GM18873 (cell line): Measurements from ENCODE around the gene DGCR2.
"Not testable (repeated sequence)": the region's sequence is repeated elsewhere in the genome, so short reads cannot be mapped to it uniquely, and the experiment has no call there.

Experiments
- ATAC-seq: cut with Tn5 transposase; IDR thresholded peaks from one replicate; pipeline ENCODE4 v1.9.1; 2021; ENCODE audit warnings: mild to moderate bottlenecking, moderate library complexity, moderate number of reproducible peaks; ENCODE audit not compliant: unreplicated experiment, low FRiP score

The DGCR2 gene

GRCh38 chr22:18992543-18993198 is 129.5 kb downstream of the DGCR2 start:
- ATAC-seq: no peak

DNA sequence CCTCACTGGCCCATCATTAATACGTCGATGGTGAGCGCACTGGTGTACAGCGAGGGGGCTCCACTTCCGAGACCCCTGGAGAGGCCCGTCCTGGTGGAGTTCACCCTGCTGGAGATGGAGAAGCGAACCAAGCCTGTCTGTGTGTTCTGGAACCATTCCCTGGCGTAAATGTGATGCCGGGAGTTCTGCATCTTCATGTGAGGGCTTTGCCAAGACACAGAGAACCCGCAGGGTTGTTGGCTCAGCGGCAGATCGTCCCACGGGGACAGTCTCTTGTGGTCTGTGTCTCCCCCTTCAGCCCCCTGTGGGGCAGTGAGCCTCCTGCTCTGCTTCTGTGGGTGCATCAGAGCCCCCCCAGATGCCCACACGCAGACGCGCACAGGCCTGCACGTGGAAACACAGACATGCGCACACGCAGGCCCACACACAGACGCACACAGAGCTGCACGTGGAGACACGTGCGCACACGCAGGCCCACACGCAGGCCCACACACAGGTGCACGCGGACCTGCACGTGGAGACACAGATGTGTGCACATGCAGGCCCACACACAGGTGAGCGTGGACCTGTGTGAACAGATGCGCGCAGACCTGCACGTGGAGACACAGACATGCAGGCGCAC is 130.3 kb downstream of the DGCR2 start:
- ATAC-seq: no peak

- no peak for ATAC-seq
These were observed 131.1 kb downstream of the DGCR2 start for GRCh38 chr22:18991138-18991432.

DNA sequence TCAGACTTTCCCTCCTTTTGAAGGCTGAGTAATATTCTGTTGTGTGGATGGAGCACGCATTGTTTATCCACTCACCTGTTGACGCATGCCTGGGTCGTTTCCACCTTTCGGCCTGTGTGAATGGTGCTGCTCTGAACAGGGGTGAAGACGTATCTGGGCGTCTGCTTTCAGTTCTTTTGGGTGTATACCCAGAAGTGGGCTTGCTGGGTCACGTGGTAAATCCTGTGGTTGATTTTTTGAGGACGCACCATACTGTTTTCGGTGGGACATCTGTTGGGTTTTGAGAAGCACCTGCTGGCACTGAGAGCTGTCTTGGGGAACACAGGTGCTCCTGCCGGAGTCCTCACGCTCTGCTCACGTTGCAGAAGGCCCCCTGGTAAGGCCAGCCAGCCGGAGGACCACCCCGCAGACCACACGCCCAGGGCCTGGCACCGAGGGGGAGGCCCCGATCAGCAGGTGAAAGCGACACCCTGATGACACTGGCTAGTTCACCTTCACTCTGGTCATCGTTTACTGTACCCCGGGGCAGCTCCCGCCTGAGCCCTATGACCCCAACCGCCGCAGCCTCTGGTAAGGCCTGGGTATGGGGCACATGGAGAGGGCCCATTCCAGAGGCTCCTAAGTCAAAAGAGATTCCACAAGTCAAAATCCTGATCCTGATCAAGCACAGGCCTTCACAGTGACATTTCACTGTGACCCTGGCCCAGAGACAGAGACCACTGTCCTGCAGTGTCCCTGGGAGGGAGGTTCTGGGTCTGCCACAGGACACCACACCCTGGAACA is 131.7 kb downstream of the DGCR2 start:
- no peak for ATAC-seq

DNA sequence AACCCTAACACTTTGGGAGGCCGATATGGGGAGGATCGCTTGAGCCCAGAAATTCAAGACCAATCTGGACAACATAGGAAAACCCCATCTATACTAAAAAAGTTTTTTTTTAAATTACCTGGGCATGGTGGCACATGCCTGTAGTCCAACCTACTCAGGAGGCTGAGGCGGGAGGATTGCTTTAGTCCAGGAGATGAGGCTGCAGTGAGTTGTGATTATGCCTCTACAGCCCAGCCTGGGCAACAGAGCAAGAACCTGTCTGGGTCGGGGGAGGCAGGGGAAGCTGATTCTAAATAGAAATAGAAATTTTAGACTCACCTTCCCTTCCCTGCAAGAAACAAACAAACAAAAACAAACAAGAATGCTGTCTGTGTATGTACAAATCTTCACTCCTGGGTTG is 133.3 kb downstream of the DGCR2 start:
- ATAC-seq: no peak

- no peak for ATAC-seq
These were observed 134.4 kb downstream of the DGCR2 start for GRCh38 chr22:18987765-18988164.

DNA sequence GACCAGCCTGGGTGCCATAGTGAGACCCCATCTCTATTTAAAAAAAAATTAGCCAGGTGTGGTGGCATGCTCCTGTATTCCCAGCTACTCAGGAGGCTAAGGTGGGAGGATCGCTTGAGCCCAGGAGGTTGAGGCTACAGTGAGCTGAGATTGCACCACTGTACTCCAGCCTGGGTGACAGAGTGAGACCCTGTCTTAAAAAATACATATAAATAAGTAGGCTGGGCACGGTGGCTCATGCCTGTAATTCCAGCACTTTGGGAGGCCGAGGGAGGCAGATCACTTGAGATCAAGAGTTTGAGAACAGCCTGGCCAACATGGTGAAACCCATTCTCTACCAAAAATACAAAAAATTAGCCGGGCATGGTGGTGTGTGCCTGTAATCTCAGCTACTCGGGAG is 135.1 kb downstream of the DGCR2 start:
- not testable (repeated sequence) for ATAC-seq
